Lower leg skin (tissue), 3 donors: ENCODE data around the gene ADAMTSL2.

Experiments
- CTCF ChIP-seq, 3 donors: fragments of 450-650 bp; IDR thresholded peaks; one replicate each; pipeline ENCODE4 v1.5.1; 2016; ENCODE audit warnings: antibody characterized with exemption in 3 of 3, mild to moderate bottlenecking in 3 of 3, moderate library complexity in 2 of 3
- POLR2A ChIP-seq, 2 donors: fragments of 450-650 bp; IDR thresholded peaks; one replicate each; pipeline ENCODE4 v1.6.1; 2016 to 2017; ENCODE audit warnings: antibody characterized with exemption in 2 of 2, mild to moderate bottlenecking in 1 of 2, moderate library complexity in 1 of 2

- TF ChIP-seq CTCF (IDR thresholded peaks at IDR 0.05), result no peak
- no peak for TF ChIP-seq POLR2A (IDR thresholded peaks at IDR 0.05)
Measured at GRCh38 chr9:133525677-133526076, 8.8 kb upstream of the ADAMTSL2 start.
